K562 (cell line): Measurements from ENCODE around the gene DHRS12. TPM values are rescaled to one million over a fixed set of nuclear protein-coding genes. Genes with fewer than 3 reads are reported as not detected.

Experiments used
- ATAC-seq: fragments of 200-7000 bp; cut with Tn5 transposase; 3 replicates; pipeline ENCODE4 v1.9.1; 2020; ENCODE audit warnings: moderate library complexity
- BruUV-seq: library from RNA; stranded (reverse); fragments of 400-500 nt; replicated peaks from 2 replicates; lab custom pipeline; 2021; lab: Mats Ljungman, UMichigan
- CTCF ChIA-PET: fragments of 300-600 bp; formaldehyde crosslinking; extraction: SDS; loops from one replicate; lab custom pipeline; 2021; ENCODE audit warnings: low intra/inter-chr PET ratio; lab: Yijun Ruan, JAX
- POLR2A ChIA-PET: fragments of 300-600, 350-650 bp; sonication (Branson Sonifier 250); formaldehyde crosslinking; extraction: SDS; loops from one replicate; lab custom pipeline; 2021; ENCODE audit warnings: antibody characterized with exemption, inconsistent platforms; lab: Yijun Ruan, JAX
- DNase-seq, 4 experiments: peaks; one replicate each; pipeline versions ENCODE4 v3.0.0 to v3.0.0-alpha.2; 2011 to 2018; ENCODE audit warnings: low spot score in 3 of 4, mixed read lengths in 3 of 4; ENCODE audit errors: extremely low read depth in 1 of 4
- FAIRE-seq: peaks from 2 replicates; lab custom pipeline; 2011; peaks lifted over from hg19 to GRCh38; lab: Jason Lieb, UNC
- H2AFZ ChIP-seq: 2 replicates; pipeline ENCODE4 v1.6.0; 2011; ENCODE audit warnings: low read depth, low read length, control low read depth, inconsistent platforms
- H3K27ac ChIP-seq: fragments of 200-600 bp; 3 replicates; pipeline ENCODE4 v1.8.0; 2011; ENCODE audit warnings: low read depth, mild to moderate bottlenecking, control low read depth, inconsistent platforms, low read length, moderate library complexity, mixed read lengths; ENCODE audit errors: extremely low read depth
- H3K27me3 ChIP-seq, 2 experiments: fragments of 300-600 bp in 1 of 2; 2 replicates in 1 of 2; 3 replicates in 1 of 2; pipeline versions ENCODE4 v1.6.0 to v1.8.0; 2011; ENCODE audit warnings: inconsistent platforms in 2 of 2, low read length in 2 of 2, mild to moderate bottlenecking in 1 of 2, mixed read lengths in 1 of 2, moderate library complexity in 1 of 2; ENCODE audit not compliant: control insufficient read depth in 2 of 2, insufficient read depth in 2 of 2
- H3K36me3 ChIP-seq: fragments of 300-600 bp; 3 replicates; pipeline ENCODE4 v1.8.0; 2011; ENCODE audit warnings: mild to moderate bottlenecking, low read length, inconsistent platforms; ENCODE audit not compliant: control insufficient read depth, insufficient read depth
- H3K4me1 ChIP-seq, 2 experiments: fragments of 200-600 bp in 1 of 2; replicated peaks in 1 of 2; 2 replicates in 1 of 2; 3 replicates in 1 of 2; pipeline versions ENCODE4 v1.5.1 to v1.8.0; 2011; ENCODE audit warnings: inconsistent platforms in 2 of 2, low read length in 2 of 2, mild to moderate bottlenecking in 1 of 2, mixed read lengths in 1 of 2, moderate library complexity in 1 of 2; ENCODE audit not compliant: control insufficient read depth in 2 of 2, insufficient read depth in 2 of 2
- H3K4me2 ChIP-seq: 2 replicates; pipeline ENCODE4 v1.6.1; 2011; ENCODE audit warnings: low read length, control low read depth, inconsistent platforms, mixed read lengths; ENCODE audit not compliant: insufficient read depth
- H3K4me3 ChIP-seq: fragments of 200-600 bp; sonication (generic), shearing (Covaris generic); 2 replicates; pipeline ENCODE4 v1.5.1; 2016; ENCODE audit warnings: control low read depth, inconsistent platforms
- H3K79me2 ChIP-seq: fragments of 200-600 bp; 3 replicates; pipeline ENCODE4 v1.8.0; 2011; ENCODE audit warnings: low read length, inconsistent platforms; ENCODE audit not compliant: control insufficient read depth, insufficient read depth
- H3K9ac ChIP-seq, 2 experiments: 2 replicates each; pipeline versions ENCODE4 v1.6.0 to v1.6.1; 2011; ENCODE audit warnings: low read depth in 2 of 2, low read length in 2 of 2, control low read depth in 1 of 2, inconsistent platforms in 1 of 2, mild to moderate bottlenecking in 1 of 2, mixed read lengths in 1 of 2; ENCODE audit not compliant: insufficient read depth in 1 of 2
- H3K9me1 ChIP-seq: one replicate; pipeline ENCODE4 v1.6.0; 2011; ENCODE audit warnings: inconsistent platforms, mild to moderate bottlenecking, low read length, moderate library complexity; ENCODE audit not compliant: control insufficient read depth, insufficient read depth
- H3K9me3 ChIP-seq: replicated peaks from 2 replicates; pipeline ENCODE4 v1.5.1; 2011; ENCODE audit warnings: low read depth, low read length, inconsistent platforms; ENCODE audit not compliant: control insufficient read depth, insufficient read depth
- H4K20me1 ChIP-seq: replicated peaks from 2 replicates; pipeline ENCODE4 v1.6.1; 2011; ENCODE audit warnings: low read length, inconsistent platforms, mixed read lengths; ENCODE audit not compliant: control insufficient read depth, insufficient read depth
- ESRRA ChIP-seq: fragments of 450-650 bp; IDR thresholded peaks from 2 replicates; pipeline ENCODE4 v1.6.1; 2014; ENCODE audit warnings: low read depth, mild to moderate bottlenecking, moderate library complexity, borderline replicate concordance
- HBP1 ChIP-seq: fragments of 450-650 bp; formaldehyde crosslinking; IDR thresholded peaks from 2 replicates; pipeline ENCODE4 v1.4.0; 2022; ENCODE audit warnings: missing genetic modification characterization
- MBD2 ChIP-seq: sonication (generic); IDR thresholded peaks from 2 replicates; pipeline ENCODE4 v1.6.1; 2016; ENCODE audit warnings: low read depth, borderline replicate concordance
- MEF2A ChIP-seq: IDR thresholded peaks from 2 replicates; pipeline ENCODE4 v1.6.1; 2011; ENCODE audit warnings: low read depth, mild to moderate bottlenecking, low read length, moderate library complexity; ENCODE audit not compliant: control insufficient read depth
- RBM25 ChIP-seq: fragments of 200-400 bp; formaldehyde crosslinking; IDR thresholded peaks from 2 replicates; pipeline ENCODE4 v1.6.1; 2018; ENCODE audit warnings: low read length, low read depth, moderate library complexity; ENCODE audit not compliant: severe bottlenecking
- SMARCE1 ChIP-seq: fragments of 450-650 bp; IDR thresholded peaks from 2 replicates; pipeline ENCODE4 v1.7.1; 2016; ENCODE audit warnings: mild to moderate bottlenecking
- ZNF121 ChIP-seq: sonication (generic); formaldehyde crosslinking; conservative IDR thresholded peaks from 2 replicates; pipeline ENCODE4 v1.8.0; 2022; ENCODE audit warnings: missing genetic modification reagents
- ZNF766 ChIP-seq: fragments of 200-800 bp; sonication (Bioruptor generic); conservative IDR thresholded peaks from 2 replicates; pipeline ENCODE4 v1.6.1; 2016; ENCODE audit warnings: missing genetic modification characterization, missing compliant biosample characterization
- WGBS: fragments of 100-300 bp; shearing (Covaris generic); methylation state at CpG from one replicate; pipeline ENCODE4 v1.1.6; 2016; ENCODE audit warnings: low coverage, mixed read lengths; ENCODE audit not compliant: insufficient coverage; ENCODE audit errors: missing lambda C conversion rate; 5-methylcytosine and 5-hydroxymethylcytosine counted together
- in situ Hi-C: fragments of 300-500 bp; cut with MboI; formaldehyde crosslinking; loops from 4 replicates; pipeline ENCODE4 v1.15.0; 2018; ENCODE audit warnings: inconsistent platforms, mixed read lengths
- intact Hi-C: fragments of 100-400 bp; cut with micrococcal nuclease; formaldehyde crosslinking; loops from 2 replicates; pipeline ENCODE4 v1.14.2; 2022
- polyA plus RNA-seq, 8 experiments: library from polyadenylated mRNA; depleted of rRNA in 4 of 8; stranded (reverse) in 5 of 8; unstranded in 3 of 8; fragments of >200 nt; fragmentation: Nextera tagmentation in 2 of 8; fragmentation: Illumina TruSeq in 1 of 8; extraction: Ambion mirVana in 2 of 8; extraction: Trizol in 1 of 8; gene quantifications; 2 replicates each; pipeline versions ENCODE4 v1.2.1 to v1.2.3, GENCODE V29; 2011 to 2014; ENCODE audit warnings: inconsistent platforms in 1 of 8, missing spikeins in 1 of 8
- total RNA-seq, 7 experiments: library from RNA; depleted of rRNA in 6 of 7; stranded (reverse); fragments of >200 nt in 6 of 7; fragmentation: Illumina TruSeq in 2 of 7; extraction: Trizol in 2 of 7; gene quantifications; 2 replicates each; pipeline versions ENCODE4 v1.2.1 to v1.2.3, GENCODE V29; 2011 to 2021; ENCODE audit warnings: low replicate concordance in 1 of 7
- TF ChIP-seq, protein P1 (sequence below): fragments of 200-800 bp; sonication (Bioruptor generic); IDR thresholded peaks from 2 replicates; pipeline ENCODE4 v1.6.1; 2017; ENCODE audit warnings: missing genetic modification characterization, missing compliant biosample characterization

DHRS12 gene
- total and polyA plus RNA-seq, 9 of the 15 experiments (the other 6 are each of a cell fraction or from before 2014, with no cell fraction given), result 0.62 to 2.7 (median 0.98) TPM

- Histone ChIP-seq H4K20me1 (no peaks in the 10 kb centered on the region), H3K9ac (no peak overlapping the region), H3K27ac (no peak overlapping the region), H3K36me3 (no peaks in the 10 kb centered on the region), H3K9me1 (no peaks in the 10 kb centered on the region), H2AFZ (no peak overlapping the region), H3K4me3 (no peak overlapping the region), H3K4me1 (peaks cover 0 to 3% of the 10 kb centered on the region in 2 experiments; a peak in 2 of 5 replicates)
- in situ Hi-C loops, result no loop called here
- CTCF ChIA-PET, result no interaction called here
- 73% methylated on average over 4 of the region's 4 CpGs for WGBS
- no peak for FAIRE-seq
- TF ChIP-seq ESRRA, result no peak
- TF ChIP-seq RBM25, result no peak
- TF ChIP-seq MEF2A, result no peak
- TF ChIP-seq SMARCE1, result no peak
- TF ChIP-seq ZNF121 (CRISPR knock-in tag), result no peak
- TF ChIP-seq ZNF766 (CRISPR knock-in tag), result no peak
- no peak for TF ChIP-seq MBD2
- no peak for TF ChIP-seq HBP1 (CRISPR knock-in tag)
- TF ChIP-seq, protein P1, sequence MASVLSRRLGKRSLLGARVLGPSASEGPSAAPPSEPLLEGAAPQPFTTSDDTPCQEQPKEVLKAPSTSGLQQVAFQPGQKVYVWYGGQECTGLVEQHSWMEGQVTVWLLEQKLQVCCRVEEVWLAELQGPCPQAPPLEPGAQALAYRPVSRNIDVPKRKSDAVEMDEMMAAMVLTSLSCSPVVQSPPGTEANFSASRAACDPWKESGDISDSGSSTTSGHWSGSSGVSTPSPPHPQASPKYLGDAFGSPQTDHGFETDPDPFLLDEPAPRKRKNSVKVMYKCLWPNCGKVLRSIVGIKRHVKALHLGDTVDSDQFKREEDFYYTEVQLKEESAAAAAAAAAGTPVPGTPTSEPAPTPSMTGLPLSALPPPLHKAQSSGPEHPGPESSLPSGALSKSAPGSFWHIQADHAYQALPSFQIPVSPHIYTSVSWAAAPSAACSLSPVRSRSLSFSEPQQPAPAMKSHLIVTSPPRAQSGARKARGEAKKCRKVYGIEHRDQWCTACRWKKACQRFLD (CRISPR knock-in tag), result no peak
- TF ChIP-seq, all 486 proteins: peak for 0
- intact Hi-C loops, result no loop called here
- ATAC-seq, result no peak
- H3K79me2 ChIP-seq, result no peaks in the 10 kb centered on the region
- DNase-seq, result no peak
- BruUV-seq, result no TSS peak
- no peaks in the 10 kb centered on the region for H3K27me3 ChIP-seq
- POLR2A ChIA-PET, result no interaction called here
- H3K4me2 ChIP-seq, result no peak overlapping the region
- H3K9me3 ChIP-seq, result no peaks in the 10 kb centered on the region
Observed at GRCh38 chr13:51765142-51765515, 38.8 kb downstream of the DHRS12 start.
